Endothelial cell (in vitro differentiated cells): Measurements from ENCODE around the gene TEX22. TPM values are rescaled to one million over a fixed set of nuclear protein-coding genes. Genes with fewer than 3 reads are reported as not detected.

Experiments used
- DNase-seq: peaks from one replicate; pipeline ENCODE4 v3.0.0; 2021; ENCODE audit warnings: low spot score
- H3K27ac Mint-ChIP-seq: one replicate; pipeline ENCODE4 v1.8.0; 2021; ENCODE audit warnings: mixed read lengths, inconsistent platforms; ENCODE audit not compliant: unreplicated experiment
- H3K27me3 Mint-ChIP-seq: one replicate; pipeline ENCODE4 v1.8.0; 2021; ENCODE audit warnings: mild to moderate bottlenecking, moderate library complexity, mixed read lengths, inconsistent platforms; ENCODE audit not compliant: unreplicated experiment
- H3K36me3 Mint-ChIP-seq: one replicate; pipeline ENCODE4 v1.8.0; 2021; ENCODE audit warnings: mild to moderate bottlenecking, low read depth, mixed read lengths, inconsistent platforms; ENCODE audit not compliant: unreplicated experiment
- H3K4me1 Mint-ChIP-seq: one replicate; pipeline ENCODE4 v1.8.0; 2021; ENCODE audit warnings: mild to moderate bottlenecking, mixed read lengths, inconsistent platforms; ENCODE audit not compliant: unreplicated experiment
- H3K4me3 Mint-ChIP-seq: one replicate; pipeline ENCODE4 v1.8.0; 2021; ENCODE audit warnings: mild to moderate bottlenecking, mixed read lengths, inconsistent platforms; ENCODE audit not compliant: unreplicated experiment
- H3K9me3 Mint-ChIP-seq: one replicate; pipeline ENCODE4 v1.8.0; 2021; ENCODE audit warnings: mixed read lengths, inconsistent platforms; ENCODE audit not compliant: unreplicated experiment
- total RNA-seq: library from RNA; stranded (reverse); fragmentation: NEBNext Ultra II Directional; extraction: Animal tissue kit (Norgen Biotek cat#: 25700); gene quantifications from one replicate; pipeline ENCODE4 v1.2.1, GENCODE V29; 2021; ENCODE audit not compliant: unreplicated experiment
- TF ChIP-seq, protein P1 (sequence below): fragments of 200-600 bp; sonication (generic); IDR thresholded peaks from one replicate; pipeline ENCODE4 v1.5.0; 2021; ENCODE audit warnings: antibody characterized with exemption; ENCODE audit not compliant: unreplicated experiment

The TEX22 gene
- total RNA-seq, 1 donor from 2014 or later = 1.1 TPM

DNA sequence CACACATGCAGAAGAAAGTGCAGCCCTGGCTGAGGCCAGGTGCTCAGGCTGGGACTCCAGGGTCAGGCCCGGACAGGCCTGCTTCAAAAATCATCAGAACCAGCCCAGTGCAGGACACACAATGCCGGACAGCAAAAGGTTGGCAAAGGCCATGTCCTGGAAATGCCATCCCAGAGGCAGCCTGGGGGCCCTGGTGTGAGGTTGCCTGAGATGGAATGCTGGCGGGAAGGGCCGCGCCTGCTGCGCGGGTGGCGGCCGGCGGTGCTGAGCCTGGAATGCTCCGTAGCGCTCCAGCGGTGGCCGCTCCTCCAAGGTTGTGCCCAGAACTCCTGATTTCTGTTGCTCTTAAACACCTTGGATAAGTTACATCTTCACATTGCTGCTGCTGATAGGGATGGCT is 54.6 kb downstream of the TEX22 start:
- Mint-ChIP-seq H3K27ac (no peak overlapping the region), H3K4me1 (no peaks in the 10 kb centered on the region), H3K9me3 (no peaks in the 10 kb centered on the region), H3K36me3 (peaks cover 17% of the 10 kb centered on the region), H3K4me3 (no peak overlapping the region), H3K27me3 (peaks cover 12% of the 10 kb centered on the region)
- DNase-seq = no peak
- TF ChIP-seq, protein P1, sequence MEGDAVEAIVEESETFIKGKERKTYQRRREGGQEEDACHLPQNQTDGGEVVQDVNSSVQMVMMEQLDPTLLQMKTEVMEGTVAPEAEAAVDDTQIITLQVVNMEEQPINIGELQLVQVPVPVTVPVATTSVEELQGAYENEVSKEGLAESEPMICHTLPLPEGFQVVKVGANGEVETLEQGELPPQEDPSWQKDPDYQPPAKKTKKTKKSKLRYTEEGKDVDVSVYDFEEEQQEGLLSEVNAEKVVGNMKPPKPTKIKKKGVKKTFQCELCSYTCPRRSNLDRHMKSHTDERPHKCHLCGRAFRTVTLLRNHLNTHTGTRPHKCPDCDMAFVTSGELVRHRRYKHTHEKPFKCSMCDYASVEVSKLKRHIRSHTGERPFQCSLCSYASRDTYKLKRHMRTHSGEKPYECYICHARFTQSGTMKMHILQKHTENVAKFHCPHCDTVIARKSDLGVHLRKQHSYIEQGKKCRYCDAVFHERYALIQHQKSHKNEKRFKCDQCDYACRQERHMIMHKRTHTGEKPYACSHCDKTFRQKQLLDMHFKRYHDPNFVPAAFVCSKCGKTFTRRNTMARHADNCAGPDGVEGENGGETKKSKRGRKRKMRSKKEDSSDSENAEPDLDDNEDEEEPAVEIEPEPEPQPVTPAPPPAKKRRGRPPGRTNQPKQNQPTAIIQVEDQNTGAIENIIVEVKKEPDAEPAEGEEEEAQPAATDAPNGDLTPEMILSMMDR = no peak

DNA sequence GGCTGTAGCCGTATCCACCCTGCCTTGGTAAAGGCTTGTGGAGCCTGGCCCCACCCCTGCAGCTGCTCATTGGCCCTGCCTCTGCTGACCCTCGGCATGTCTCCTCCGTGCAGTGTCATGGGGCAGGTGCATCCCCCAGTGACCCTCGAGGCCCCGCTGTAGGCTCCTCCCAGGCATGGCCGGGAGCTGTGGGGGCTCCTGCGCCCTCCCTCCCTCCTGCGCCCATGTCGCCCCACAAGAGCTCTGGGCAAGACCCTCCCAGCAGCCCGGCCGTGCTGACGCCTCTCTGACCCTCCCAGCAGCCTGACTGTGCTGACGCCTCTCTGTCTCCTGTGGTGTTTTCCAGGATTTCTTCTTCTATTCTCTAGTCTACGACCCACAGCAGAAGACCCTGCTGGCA is 55.5 kb downstream of the TEX22 start:
- Mint-ChIP-seq H3K9me3 (no peaks in the 10 kb centered on the region), H3K4me1 (no peaks in the 10 kb centered on the region), H3K36me3 (peaks cover 17% of the 10 kb centered on the region), H3K27me3 (peaks cover 8% of the 10 kb centered on the region), H3K4me3 (no peak overlapping the region), H3K27ac (no peak overlapping the region)
- TF ChIP-seq, protein P1 = no peak
- DNase-seq = no peak

DNA sequence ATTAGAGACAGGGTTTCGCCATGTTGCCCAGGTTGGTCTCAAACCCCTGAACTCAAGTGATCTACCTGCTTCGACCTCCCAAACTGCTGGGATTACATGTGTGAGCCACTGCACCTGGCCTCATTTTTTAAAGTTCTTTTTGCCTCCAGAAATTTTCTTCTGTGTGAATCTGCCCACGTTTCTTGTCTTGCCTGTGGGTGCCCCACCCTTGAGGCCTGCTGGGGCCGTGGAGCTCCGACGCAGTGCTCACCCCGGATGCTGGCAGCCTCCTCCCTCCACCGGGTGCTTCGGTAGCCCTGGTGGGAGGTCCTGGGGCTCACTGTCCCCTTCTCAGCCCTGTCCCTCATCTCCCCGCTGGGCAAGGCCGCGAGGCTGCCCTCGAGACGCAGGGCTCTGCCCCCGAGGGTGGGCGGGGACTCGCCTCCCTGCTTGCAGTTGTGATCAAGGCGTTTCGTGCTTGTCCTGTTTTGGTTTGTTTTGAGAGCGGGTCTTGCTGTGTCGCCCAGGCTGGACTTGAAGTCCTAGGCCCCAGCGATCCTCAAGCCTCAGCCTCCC is 56.8 kb downstream of the TEX22 start:
- H3K27me3 Mint-ChIP-seq = peaks cover 8% of the 10 kb centered on the region
- no peak overlapping the region for H3K27ac Mint-ChIP-seq
- no peaks in the 10 kb centered on the region for H3K4me1 Mint-ChIP-seq
- TF ChIP-seq, protein P1 = no peak
- no peaks in the 10 kb centered on the region for H3K9me3 Mint-ChIP-seq
- DNase-seq = no peak
- H3K4me3 Mint-ChIP-seq = no peak overlapping the region
- H3K36me3 Mint-ChIP-seq = peaks cover 17% of the 10 kb centered on the region

DNA sequence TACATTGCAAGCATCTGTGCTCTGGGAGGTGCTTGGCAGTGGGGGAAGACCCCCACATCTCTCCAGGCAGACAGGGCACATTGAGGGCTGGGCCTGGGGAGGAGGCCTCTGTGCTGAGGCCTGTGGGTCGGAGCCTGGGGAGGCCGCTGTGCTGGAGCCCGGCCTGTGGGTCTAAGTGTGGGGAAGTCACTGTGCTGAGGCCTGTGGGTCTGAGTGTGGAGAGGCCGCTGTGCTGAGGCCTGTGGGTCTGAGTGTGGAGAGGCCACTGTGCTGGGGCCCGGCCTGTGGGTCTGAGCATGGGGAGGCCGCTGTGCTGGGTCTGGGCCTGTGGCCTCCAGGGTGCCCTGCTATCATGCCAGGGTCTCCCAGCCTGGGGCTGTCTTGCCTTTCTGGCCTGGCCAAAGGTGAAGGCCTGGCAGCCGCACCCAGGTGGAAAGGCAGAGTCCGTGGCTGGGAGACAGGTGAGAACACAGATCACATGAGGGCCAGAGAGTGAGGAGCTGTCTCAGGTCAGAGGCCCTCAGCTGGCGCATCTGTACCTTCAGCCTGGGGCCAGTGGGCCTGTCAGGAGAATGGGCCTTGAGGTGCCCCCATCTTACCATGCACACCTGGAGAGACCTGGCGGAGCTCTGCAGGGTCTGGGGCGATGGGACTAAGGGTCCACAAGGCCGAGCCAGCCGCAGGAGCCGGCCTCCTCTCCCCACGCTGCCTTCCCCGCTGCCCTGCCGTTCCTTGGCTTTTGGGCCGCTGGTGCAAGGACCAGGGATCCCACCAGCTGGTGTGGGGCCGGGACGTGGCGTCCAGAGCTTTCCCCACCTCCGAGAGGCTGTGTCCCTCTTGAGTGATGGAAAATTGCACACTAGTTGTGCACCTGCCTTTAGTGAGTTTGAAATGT is 57.7 kb downstream of the TEX22 start:
- Mint-ChIP-seq H3K27me3 (peaks cover 13% of the 10 kb centered on the region), H3K27ac (no peak overlapping the region)

More for the DNA sequence above, 57.7 kb downstream of the TEX22 start:
- TF ChIP-seq, protein P1 = no peak
- no peaks in the 10 kb centered on the region for H3K4me1 Mint-ChIP-seq
- H3K4me3 Mint-ChIP-seq = no peak overlapping the region
- peaks cover 17% of the 10 kb centered on the region for H3K36me3 Mint-ChIP-seq
- H3K9me3 Mint-ChIP-seq = no peaks in the 10 kb centered on the region
- DNase-seq = no peak
